ENCODE data around the gene CPPED1.

Gene CPPED1

GRCh38 chr16:12764813-12765488 lies 38.7 kb downstream of the CPPED1 start:
- no peak for DNase-seq (ENCODE audit: extremely low read depth, low read depth)
- no peak for TF ChIP-seq CTCF (IDR thresholded peaks at IDR 0.05; ENCODE audit: low read depth, low read length)

GRCh38 chr16:12763517-12763916 lies 40.2 kb downstream of the CPPED1 start:
- no peak for TF ChIP-seq CTCF (IDR thresholded peaks at IDR 0.05; ENCODE audit: low read depth, low read length)
- no peak for DNase-seq (ENCODE audit: extremely low read depth, low read depth)

DNA sequence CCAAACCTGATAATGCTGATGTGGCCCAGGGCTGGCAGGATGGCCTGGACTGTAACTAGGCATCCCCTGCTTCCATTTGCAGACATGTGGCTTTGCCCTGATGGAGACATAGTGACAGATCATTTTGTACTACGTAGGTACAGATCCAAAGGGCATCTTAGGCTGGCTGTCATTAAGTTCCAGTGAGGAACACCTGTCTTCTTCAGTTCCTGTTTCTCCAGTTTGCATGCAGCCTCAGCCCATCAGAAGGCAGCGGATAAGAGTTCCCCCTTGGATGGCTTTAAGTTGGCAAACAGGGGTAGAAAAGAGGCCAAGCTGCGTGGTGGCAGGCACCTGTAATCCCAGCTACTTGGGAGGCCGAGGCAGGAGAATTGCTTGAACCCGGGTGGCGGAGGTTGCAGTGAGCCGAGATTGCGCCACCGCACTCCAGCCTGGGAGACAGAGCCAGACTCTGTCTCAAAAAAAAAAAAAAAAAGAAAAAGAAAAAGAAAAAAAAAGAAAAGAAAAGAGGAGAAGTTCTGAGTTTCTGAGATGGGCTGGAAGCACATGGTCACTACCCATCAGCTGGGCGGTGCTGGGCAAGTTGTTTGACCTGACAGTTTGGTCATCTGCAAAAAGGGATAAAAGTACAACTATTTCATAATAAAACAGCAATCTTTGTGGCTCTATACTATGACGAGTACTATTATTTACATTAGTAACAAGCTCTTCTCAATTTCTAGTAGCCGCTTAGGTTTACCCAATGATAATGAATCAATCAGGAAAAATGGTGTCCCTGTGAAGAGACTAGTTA lies 42.7 kb downstream of the CPPED1 start:
- no peak for TF ChIP-seq CTCF (IDR thresholded peaks at IDR 0.05; ENCODE audit: low read depth, low read length)
- no peak for DNase-seq (ENCODE audit: extremely low read depth, low read depth)

DNA sequence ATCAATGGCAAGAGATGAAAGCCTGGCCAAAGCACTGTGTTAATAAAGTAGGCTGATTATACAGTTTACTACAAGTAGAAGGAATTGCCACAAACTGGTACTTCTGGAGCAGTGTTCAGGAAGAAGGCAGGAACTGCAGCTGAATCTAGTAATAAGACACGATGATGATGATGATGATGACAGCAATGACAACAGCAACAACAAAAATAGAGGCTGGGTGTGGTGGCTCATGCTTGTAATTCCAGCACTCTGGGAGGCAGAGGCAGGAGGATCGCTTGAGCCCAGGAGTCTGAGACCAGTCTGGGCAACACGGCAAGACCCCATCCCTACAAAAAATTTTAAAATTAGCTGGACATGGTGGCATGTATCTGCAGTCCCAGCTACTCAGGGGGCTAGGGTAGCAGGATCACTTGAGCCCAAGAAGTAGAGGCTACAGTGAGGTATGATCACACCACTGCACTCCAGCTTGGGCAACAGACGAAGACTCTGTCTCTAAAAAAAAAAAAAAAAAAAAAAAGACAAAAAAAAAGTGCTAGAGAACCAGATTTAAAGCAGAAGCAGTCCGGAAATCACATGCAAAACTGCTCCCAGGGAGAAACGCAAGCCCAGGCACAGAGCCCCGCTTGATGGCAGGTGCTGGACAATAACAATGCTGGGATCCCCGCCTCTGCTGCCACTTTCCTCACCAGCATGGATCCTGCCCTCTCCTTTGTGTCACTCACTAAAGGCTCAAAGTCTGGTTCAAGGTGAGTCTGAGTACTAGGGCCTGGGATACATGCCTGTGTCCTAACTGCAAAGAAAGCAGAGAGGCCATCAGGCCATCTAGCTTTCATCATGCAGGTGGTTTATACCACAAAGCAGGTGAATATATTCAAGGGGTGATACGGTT lies 44.8 kb downstream of the CPPED1 start:
- no peak for TF ChIP-seq CTCF (IDR thresholded peaks at IDR 0.05; ENCODE audit: low read depth, low read length)
- DNase-seq (ENCODE audit: extremely low read depth, low read depth) = no peak

DNA sequence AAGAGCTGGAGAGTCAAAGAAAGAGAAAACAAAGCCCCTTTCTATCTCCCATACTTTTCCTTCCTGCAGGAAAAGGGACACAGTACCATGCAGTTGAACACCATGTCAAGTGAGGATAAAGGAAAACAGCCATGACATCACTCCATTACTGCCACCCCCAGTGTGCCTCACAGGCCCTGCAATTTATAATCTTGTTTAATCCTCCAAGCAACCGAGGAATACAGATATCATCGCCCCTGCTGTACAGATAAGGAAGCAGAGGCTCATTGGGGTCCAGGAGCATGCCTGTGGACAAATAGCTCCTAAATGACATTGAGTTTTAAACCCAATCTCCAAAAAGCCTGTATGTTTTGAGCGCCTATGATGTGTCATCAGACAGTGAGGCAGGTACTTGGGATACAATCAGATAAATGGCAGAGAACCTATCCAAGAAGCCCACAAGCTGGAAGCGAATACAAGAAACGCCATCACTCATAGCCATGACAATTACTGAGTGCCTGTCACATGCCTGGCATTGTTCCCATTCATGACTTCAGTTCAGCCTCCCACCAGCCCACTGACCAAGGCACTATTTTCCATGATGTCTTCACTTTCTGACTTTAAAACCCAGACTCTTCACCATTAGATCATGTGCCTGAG lies 45.5 kb downstream of the CPPED1 start:
- no peak for TF ChIP-seq CTCF (IDR thresholded peaks at IDR 0.05; ENCODE audit: low read depth, low read length)
- no peak for DNase-seq (ENCODE audit: extremely low read depth, low read depth)

- TF ChIP-seq CTCF (IDR thresholded peaks at IDR 0.05; ENCODE audit: low read depth, low read length) = no peak
- DNase-seq (ENCODE audit: extremely low read depth, low read depth) = no peak
Measured at GRCh38 chr16:12757546-12757945, 46.1 kb downstream of the CPPED1 start.

Data from AG09319 (cell line).